GM12801 (cell line): ENCODE data around the gene TELO2.

Experiments used
- TF ChIP-seq, protein P1 (sequence below): IDR thresholded peaks from one replicate; pipeline ENCODE4 v1.5.1; 2011; ENCODE audit warnings: control low read depth; ENCODE audit not compliant: insufficient read length; ENCODE audit errors: extremely low read depth

The TELO2 gene

DNA sequence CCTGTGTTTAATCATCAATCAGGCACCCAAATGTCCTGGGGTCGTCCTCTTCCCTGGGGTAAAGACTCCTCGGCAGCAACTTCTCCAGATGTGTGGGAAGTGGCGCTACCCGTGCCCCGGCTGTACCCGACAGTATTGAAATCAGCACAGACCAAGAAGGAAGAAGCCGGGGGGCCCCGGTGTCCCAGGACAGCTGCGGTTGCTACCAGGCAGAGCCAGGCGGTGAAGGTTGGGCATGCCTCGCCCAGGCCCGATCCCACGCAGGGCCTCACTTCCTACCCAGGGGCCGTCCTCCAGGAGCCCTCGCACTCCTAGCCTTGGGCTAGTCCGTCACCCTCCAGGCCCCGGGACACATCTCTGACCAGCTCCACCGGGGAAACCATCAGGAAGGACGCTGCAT lies 39.8 kb upstream of the TELO2 start:
- TF ChIP-seq, protein P1, sequence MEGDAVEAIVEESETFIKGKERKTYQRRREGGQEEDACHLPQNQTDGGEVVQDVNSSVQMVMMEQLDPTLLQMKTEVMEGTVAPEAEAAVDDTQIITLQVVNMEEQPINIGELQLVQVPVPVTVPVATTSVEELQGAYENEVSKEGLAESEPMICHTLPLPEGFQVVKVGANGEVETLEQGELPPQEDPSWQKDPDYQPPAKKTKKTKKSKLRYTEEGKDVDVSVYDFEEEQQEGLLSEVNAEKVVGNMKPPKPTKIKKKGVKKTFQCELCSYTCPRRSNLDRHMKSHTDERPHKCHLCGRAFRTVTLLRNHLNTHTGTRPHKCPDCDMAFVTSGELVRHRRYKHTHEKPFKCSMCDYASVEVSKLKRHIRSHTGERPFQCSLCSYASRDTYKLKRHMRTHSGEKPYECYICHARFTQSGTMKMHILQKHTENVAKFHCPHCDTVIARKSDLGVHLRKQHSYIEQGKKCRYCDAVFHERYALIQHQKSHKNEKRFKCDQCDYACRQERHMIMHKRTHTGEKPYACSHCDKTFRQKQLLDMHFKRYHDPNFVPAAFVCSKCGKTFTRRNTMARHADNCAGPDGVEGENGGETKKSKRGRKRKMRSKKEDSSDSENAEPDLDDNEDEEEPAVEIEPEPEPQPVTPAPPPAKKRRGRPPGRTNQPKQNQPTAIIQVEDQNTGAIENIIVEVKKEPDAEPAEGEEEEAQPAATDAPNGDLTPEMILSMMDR, result no peak

DNA sequence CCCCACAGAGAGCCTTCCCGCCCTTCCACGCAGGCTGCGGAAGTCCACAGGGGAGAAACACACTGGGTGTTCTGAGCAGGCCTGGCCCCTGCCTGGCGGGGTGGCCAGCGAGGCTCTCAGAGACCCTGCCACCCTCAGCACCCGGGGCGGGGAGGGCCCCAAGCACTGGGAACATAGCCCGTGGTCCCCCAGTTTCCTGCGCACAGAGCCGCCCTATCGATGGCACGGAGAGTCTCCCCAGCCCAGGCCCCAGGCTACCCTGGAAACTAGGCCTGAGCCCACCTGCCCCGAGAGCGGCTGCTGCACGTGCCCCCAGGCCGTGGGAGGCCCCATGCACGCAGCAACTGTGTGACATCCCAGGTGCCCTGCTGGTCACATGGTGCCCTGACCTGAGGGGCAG lies 38.6 kb upstream of the TELO2 start:
- TF ChIP-seq, protein P1, result no peak

DNA sequence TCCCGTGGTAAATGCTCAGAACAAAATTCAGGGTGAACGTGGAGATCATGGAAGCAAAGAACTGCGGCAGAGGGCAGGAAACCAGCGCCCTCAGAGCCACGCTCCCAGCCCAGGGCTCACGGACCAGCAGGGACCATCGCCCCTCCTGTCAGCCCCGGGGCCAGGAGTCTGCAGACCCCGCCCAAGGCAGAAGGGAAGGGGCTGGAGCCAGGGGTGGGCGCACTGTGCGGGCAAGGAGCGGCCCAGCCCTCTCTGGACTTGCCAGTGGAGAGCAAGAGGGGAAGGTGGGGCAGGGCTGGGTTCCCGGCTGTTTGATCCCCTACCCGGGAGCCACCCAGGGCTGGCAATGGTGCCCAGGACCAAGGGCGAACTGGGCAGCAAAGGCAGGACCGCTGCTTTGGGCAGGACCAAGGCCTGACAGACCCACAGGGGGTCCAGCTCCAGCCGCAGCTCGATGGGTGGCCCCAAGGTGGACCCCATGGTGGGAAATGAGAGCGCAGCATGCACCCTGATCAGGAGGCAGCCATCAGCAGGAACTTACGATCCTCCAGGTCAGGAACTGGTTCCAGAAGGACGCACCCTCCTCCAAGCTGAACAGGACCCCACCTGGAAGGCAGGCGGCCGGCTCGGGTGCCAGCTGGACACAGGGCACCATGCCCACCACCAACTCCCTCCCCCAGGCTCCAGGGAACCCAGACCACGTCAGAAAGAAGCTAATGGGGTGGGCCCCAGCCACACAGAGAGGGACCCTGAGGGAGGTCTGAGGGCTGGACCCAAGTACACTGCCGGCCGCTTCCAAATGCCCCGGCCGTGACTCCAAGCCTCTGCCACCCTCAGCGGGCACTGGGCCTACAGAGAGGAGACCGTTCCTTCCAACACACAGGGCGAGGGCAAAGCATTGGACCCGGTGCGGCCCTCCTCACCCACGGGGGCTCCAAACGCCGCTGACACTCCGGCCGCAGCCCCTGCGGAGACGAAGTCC lies 37.7 kb upstream of the TELO2 start:
- TF ChIP-seq, protein P1, result no peak

DNA sequence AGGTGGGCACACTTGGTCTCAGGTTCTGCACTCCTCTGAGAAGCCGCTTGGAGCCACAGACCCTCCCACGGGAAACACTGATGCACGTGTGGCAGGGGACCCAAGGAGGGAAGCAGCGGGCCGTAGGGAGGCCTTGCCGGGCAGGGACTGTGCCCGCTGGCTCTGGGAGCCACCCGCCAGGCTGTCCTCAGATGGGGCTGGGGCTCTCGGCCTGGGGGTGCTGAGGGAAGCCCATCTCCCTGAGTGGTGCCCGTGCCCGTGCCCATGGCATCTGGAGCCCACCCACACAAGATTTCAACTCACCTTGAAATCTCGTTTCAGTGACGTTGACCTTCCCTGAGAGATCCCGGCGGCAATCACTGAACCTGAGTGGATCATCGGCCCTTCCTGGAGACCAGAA lies 36.2 kb upstream of the TELO2 start:
- TF ChIP-seq, protein P1, result no peak

DNA sequence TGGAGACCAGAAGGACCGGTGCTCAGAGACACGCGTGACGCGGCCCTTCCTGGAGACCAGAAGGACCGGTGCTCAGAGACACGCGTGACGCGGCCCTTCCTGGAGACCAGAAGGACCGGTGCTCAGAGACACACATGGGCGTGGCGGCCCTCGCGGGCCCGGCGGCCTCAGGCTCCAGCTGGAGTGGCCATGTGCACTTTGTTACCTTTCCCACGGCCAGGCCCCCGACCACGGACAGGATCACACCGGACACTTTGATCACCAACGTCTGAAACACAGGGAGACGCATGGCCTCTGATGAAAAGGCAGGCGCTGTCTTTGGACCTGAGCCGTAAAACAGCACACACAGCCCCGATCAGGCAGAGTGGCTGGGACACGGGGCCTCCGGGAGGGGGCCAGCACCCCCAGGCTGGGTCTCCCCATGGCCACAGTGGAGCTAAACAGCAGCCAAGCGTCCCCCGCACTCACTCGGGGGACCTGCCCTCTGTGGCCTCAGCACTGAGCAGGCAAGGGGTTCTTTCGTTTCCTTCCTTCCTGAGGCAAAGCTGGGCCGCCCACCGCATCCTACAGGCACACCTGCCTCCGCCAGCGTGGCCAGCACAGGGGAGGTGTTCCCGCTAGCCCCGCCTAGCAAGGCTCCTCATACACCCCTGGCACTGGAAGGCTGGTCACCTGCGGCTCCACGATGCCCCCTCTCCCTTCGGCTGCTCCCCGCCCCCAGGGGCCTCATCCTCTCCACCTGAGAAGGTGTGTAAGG lies 35.5 kb upstream of the TELO2 start:
- TF ChIP-seq, protein P1, result no peak

DNA sequence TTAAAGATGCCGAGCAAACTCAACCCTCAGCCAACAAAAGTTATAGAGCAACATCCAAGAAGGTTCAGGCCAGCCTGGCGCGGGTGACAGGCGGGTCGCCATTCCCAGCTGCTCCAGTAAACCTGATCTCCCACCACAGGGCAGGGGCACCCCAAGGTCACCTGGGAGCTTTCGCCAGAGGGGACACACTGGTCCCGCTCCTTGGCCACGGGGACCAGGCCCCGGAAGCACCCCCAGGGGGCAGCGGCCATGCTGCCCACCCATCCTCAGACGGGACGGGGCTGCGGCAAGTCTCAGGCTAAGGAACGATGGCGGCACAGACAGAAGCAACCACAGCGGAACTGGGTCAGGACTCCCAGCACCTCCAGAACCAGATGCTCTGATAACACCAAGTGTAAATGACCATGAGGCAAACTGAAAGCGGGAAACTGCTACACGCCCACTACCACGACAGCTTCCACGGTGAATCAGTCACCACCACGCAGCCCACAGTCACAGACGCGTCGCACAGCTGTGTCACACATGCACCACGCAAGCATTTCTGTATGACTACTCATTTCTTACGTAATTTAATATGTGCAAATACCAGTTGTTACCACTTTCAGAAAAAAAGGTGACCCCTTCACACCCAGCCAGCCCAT lies 34.7 kb upstream of the TELO2 start:
- TF ChIP-seq, protein P1, result no peak

DNA sequence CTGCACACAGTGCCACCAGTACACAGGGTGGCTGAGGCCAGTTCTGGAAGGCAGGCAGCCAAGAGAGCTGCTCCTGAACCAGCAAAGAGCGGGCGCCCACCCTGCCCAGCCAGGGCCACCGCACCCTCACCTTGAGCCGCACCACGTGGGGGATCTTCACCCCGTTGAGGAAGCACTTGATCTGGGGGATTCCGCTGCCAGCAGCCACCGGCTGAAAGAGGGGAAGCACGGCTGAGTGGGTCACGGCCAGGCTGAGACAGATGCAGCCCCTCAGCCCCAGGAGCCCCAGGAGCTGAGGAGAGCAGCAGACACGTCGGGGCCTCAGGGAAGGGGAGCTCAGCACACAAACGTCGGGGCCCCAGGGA lies 34.2 kb upstream of the TELO2 start:
- TF ChIP-seq, protein P1, result no peak
